Hematopoietic multipotent progenitor cell treated with erythropoietin and hydrocortisone succinate and interleukin-3 and kit ligand, for 6 days (in vitro differentiated cells): ENCODE data around the gene IQCM.

ENCODE experiments used
- DNase-seq: peaks from one replicate; pipeline ENCODE4 v3.0.0-alpha.2; 2015

IQCM gene

GRCh38 chr4:149708513-149709130, 107.0 kb downstream of the IQCM start:
- DNase-seq, result no peak

- no peak for DNase-seq
Measured at GRCh38 chr4:149707862-149708261, 107.8 kb downstream of the IQCM start.

DNA sequence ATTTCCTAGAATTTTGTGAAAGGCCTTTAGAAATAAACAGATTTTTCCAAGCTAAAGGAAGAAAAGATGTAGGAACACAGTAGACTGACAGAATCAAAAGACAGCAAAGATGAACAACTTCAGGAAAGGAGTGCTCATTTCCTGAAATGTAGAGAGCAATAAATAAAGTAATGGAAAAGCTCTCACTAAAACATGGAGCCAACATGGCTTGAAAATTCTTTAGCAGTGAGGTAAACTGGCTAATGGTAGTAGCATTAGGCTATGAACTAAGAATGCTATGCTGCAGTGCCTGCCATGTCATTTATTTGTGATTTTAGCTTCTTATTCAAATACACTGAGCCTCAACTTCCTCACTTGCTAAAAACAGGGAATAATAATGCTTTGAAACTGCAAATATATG, 108.7 kb downstream of the IQCM start:
- no peak for DNase-seq

GRCh38 chr4:149702414-149703293, 113.0 kb downstream of the IQCM start:
- DNase-seq, result no peak

- DNase-seq, result no peak
Measured at GRCh38 chr4:149701435-149702156, 114.0 kb downstream of the IQCM start.

GRCh38 chr4:149700272-149700671, 115.4 kb downstream of the IQCM start:
- no peak for DNase-seq

GRCh38 chr4:149699642-149700041, 116.0 kb downstream of the IQCM start:
- no peak for DNase-seq

DNA sequence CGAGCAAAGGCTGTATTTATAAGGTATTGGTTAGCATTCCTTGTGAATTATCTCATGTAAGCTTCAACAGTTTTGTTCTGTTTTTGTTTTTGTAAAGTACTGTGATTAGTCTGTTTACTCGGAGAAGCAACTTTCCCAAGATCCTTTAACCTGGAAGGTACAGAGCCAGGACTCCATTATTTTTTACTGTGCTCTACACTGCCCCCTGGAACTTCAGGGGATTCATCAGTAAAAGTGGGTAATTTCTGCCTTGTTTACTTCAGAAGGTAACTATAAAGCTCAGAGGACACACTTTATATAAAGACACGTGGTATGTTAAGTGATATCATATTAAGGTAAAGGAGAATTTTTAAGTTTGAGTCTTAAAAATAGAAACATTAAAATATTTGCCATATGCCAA, 124.9 kb downstream of the IQCM start:
- no peak for DNase-seq

DNA sequence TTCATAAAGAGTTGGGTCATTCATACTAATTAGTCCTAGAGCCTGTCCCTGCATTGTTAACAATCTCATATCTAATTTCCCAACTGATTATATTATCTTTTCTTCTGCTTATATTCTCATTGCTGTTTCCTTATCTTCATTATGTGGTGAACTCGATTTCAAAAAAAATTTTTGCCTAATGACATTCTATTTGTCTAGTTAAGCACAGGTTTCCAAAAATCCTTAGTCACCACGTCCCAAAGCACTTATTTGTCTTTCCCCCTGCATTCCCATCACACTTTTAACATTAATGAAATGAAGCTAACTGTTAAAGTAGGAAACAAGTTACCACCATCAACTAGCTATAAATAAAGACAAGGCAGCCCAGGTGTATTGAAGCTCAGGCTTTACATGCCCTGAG, 131.1 kb downstream of the IQCM start:
- DNase-seq, result no peak

DNA sequence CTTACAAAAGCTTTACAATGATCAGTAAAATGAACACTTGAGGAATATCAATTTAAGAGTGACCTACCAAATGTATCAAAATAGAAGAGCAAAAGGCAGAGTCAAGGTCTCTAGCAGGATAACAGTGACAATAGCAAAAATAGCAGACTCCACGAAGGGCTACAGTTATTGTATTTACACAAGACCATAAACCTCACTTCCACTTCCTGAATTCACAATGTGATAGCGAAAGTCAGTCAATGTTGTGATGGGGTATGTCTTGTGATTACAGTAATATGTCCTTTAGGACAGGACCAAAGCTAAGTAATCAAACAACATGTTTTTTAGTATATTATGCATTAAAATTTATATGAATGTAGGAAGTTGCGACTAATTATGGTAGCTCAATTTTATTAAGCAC, 139.6 kb downstream of the IQCM start:
- no peak for DNase-seq

DNA sequence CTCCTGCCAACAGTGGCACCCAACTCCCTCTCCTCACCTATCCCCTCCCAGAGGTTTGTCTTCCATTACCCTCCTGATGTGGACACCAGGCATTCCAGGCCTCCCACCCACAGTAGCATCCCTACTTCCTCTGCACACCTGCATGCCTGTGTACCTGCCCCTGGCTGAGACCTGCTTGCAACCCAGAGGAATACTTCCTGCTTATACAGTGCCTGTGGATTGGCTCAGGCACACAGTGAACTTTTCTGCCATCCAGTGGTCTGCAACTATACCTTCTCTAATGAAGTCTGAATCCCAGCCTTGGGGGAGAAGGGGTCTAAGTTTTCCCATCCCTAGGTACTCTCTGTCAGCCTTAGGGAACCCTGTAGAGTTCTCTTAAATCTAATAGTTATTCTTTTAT, 169.9 kb downstream of the IQCM start:
- DNase-seq, result no peak

GRCh38 chr4:149638073-149638472, 177.6 kb downstream of the IQCM start:
- DNase-seq, result no peak

DNA sequence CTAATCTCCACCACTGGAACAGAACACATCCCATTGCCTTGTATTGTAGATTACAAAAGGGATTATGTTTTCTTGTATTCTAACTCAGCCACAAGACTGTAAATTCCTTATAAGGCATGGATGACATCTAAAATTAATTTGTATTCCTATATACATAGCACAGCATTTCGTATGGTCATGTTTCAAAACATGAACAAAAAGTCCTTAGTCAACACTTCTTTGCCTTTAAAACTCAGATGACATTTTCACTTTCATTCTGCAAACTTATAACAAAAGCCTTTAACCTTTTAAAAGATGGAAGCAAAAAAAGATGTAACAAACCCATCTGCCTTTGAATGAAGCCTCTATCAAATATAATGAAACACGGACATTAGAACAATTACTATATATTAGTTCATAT, 181.3 kb downstream of the IQCM start:
- DNase-seq, result no peak

DNA sequence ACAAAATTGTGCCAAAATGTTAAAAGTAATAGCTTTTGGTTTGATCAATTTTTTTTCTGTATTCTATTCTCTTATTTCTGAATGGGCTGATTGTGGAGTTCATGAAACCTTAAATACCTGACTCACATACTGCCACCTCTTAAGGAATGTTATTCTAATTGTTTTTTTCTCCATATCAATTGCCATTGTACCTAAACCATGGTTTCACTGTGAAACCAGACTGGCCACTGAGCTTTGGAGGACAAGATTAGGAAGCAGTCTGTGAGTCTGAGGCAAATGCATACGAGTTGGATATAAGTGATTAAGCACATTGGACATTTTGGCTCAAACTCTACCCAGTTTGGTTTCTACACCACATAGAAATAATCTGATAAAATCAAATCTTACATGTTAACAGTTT, 184.0 kb downstream of the IQCM start:
- no peak for DNase-seq

DNA sequence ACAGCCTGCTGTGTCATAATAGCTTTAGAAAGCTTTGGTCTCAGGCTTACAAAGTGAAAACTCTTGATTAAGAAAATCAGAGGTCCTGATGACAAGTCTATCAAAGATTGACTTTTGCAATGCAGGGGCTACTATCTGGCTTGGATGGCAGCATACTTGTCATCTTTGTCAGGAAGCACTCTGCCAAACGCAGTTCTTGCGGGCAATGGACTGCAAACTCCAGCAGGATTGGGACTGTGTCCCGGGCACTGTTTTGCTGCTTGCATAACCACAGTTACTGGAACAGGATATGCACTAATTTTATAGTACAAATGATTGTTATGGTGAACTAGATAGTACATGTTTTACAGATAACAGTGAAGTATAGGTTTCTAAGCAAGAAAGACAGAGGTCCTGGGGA, 185.6 kb downstream of the IQCM start:
- no peak for DNase-seq

DNA sequence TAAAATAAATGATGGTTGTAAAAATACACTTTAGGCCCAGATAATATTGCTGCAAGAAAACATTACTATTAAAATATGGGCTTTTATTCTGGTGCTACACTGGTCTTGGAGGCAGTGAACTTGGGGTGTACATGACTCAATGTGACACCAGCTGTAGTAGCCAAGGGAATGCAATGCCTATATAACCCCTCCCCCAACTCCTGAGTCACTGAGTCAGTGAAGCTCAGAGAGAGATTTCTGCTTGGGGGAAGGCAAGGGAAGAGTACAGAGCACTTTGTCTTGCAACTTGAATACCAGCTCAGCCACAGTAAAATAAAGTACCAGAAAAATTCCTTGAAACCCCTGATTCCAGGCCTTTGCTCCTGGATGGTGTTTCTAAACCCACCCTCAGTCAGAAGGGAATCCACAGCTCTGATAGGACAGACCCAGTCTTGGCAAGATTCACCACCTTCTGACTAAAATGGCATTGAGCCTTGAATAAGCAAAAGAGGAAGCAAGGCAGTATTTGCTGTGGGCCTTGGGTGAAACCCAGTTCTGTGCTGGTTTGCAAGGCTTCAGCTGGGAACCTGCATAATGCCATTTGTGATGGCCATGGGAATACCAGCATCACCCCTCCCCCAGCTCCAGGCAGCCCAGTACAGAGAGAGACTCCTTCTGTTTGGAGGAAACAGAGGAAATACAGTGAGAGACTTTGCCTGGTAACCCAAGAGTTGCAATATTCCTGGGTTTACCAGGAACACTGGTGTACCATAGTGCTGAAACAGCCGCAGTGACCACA, 209.9 kb downstream of the IQCM start:
- DNase-seq, result no peak

DNA sequence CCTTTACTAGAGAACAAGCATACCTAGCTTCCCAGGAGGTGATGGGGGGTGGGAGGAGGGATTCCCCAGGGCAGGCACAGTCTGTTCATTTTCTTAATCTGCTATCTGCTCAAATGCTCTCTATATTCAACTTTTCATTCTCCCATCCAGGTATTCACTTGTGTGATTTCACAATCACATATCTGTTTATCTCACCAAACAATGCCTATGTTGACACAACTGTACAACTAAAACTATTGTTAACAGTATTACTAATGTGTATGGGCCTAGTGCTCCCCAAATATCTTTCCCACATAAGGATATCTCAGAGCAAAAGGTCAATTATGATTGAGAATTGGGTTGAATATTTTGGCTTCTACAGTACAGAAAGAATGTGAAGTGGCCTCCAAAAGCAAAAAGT, 210.8 kb downstream of the IQCM start:
- no peak for DNase-seq

- no peak for DNase-seq
Measured at GRCh38 chr4:149595500-149595899, 220.1 kb downstream of the IQCM start.

GRCh38 chr4:149589826-149590225, 225.8 kb downstream of the IQCM start:
- no peak for DNase-seq

- DNase-seq, result no peak
Measured at GRCh38 chr4:149584722-149585121, 230.9 kb downstream of the IQCM start.

DNA sequence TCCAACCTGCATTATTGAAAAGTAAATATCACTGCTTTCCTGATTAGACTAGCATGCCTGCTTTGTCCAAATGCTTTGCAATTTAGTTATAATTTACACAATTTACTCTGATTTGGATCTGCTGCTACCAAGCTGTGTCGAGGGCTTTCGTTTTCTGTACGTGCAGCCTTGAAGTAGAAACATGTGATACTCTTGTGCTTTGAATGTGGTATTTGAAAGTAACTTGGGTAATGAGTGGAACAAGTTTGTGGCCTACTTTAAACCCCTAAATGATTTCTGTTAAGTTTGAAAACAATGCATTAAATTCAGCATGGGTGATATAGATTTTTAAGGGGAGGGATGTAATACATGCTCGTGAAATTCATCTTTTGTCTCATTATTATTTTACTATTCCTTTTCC, 240.7 kb downstream of the IQCM start:
- no peak for DNase-seq

- DNase-seq, result no peak
Measured at GRCh38 chr4:149572716-149573115, 242.9 kb downstream of the IQCM start.

- DNase-seq, result no peak
Measured at GRCh38 chr4:149555799-149556198, 259.8 kb downstream of the IQCM start.
